B cell (primary cell): Measurements from ENCODE around the gene NAA60. TPM values are rescaled to one million over a fixed set of nuclear protein-coding genes. Genes with fewer than 3 reads are reported as not detected.
"Not testable (repeated sequence)": the region's sequence is repeated elsewhere in the genome, so short reads cannot be mapped to it uniquely, and the experiment has no call there.

Source experiments
- ATAC-seq: fragments of 200-7000 bp; cut with Tn5 transposase; one replicate; pipeline ENCODE4 v1.10.0; 2021; ENCODE audit warnings: low read depth, mild to moderate bottlenecking, moderate number of reproducible peaks, moderate library complexity
- CTCF ChIA-PET: fragments of 350-600 bp; sonication (Branson Sonifier 250); formaldehyde crosslinking; loops from one replicate; lab custom pipeline; 2021; ENCODE audit warnings: antibody characterized with exemption, inconsistent platforms; lab: Charles Lee
- POLR2A ChIA-PET: fragments of 350-600 bp; sonication (Branson Sonifier 250); formaldehyde crosslinking; loops from one replicate; lab custom pipeline; 2021; ENCODE audit warnings: antibody characterized with exemption; lab: Charles Lee
- DNase-seq: peaks from one replicate; pipeline ENCODE4 v3.0.0; 2013
- H2AFZ ChIP-seq: 2 replicates; pipeline ENCODE4 v1.6.1; 2012; ENCODE audit warnings: mild to moderate bottlenecking, low read depth, low read length; ENCODE audit not compliant: insufficient read depth, poor library complexity, severe bottlenecking
- H3K27ac ChIP-seq, 2 donors: 1 replicate in 1 of 2; 2 replicates in 1 of 2; pipeline ENCODE4 v1.5.1; 2012 to 2013; ENCODE audit warnings: low read length in 2 of 2, mild to moderate bottlenecking in 2 of 2, moderate library complexity in 1 of 2
- H3K27me3 ChIP-seq, 4 experiments: fragments of 200-600 bp in 1 of 4; sonication (generic) in 1 of 4; replicated peaks in 1 of 4; 1 replicate in 2 of 4; 2 replicates in 2 of 4; pipeline versions ENCODE4 v1.6.1 to v1.7.0; 2013 to 2016; ENCODE audit warnings: low read length in 3 of 4, mild to moderate bottlenecking in 2 of 4, mixed read lengths in 1 of 4, moderate library complexity in 1 of 4; ENCODE audit not compliant: insufficient read depth in 4 of 4, control insufficient read depth in 3 of 4; ENCODE audit errors: control extremely low read depth in 1 of 4
- H3K36me3 ChIP-seq, 2 experiments: replicated peaks in 1 of 2; 1 replicate in 1 of 2; 2 replicates in 1 of 2; pipeline versions ENCODE4 v1.6.1 to v1.7.1; 2013; ENCODE audit warnings: low read length in 1 of 2; ENCODE audit not compliant: insufficient read depth in 2 of 2, control insufficient read depth in 1 of 2; ENCODE audit errors: control extremely low read depth in 1 of 2, extremely low read depth in 1 of 2
- H3K4me1 ChIP-seq, 2 donors: fragments of 200-600 bp in 1 of 2; sonication (generic) in 1 of 2; 1 replicate in 1 of 2; 2 replicates in 1 of 2; pipeline versions ENCODE4 v1.5.1 to v1.6.1; 2013 to 2017; ENCODE audit warnings: low read length in 2 of 2; ENCODE audit not compliant: control insufficient read depth in 2 of 2, insufficient read depth in 2 of 2
- H3K4me2 ChIP-seq: replicated peaks from 2 replicates; pipeline ENCODE3; 2012; ENCODE audit warnings: mild to moderate bottlenecking, low read depth, low read length; ENCODE audit not compliant: poor library complexity, severe bottlenecking
- H3K4me3 ChIP-seq, 5 experiments: fragments of 200-600 bp in 1 of 5; sonication (generic) in 1 of 5; 1 replicate in 3 of 5; 2 replicates in 2 of 5; pipeline versions ENCODE4 v1.5.1 to v1.7.0; 2011 to 2016; ENCODE audit warnings: low read length in 4 of 5, mild to moderate bottlenecking in 4 of 5, low read depth in 2 of 5, control low read depth in 1 of 5, moderate library complexity in 1 of 5; ENCODE audit not compliant: insufficient read depth in 1 of 5; ENCODE audit errors: control extremely low read depth in 1 of 5, extremely low read depth in 1 of 5
- H3K79me2 ChIP-seq: fragments of 200-600 bp; sonication (generic); one replicate; pipeline ENCODE4 v1.6.0; 2016; ENCODE audit warnings: low read length; ENCODE audit not compliant: control insufficient read depth, insufficient read depth
- H3K9ac ChIP-seq: fragments of 200-600 bp; sonication (generic); 2 replicates; pipeline ENCODE4 v1.6.1; 2017; ENCODE audit warnings: mild to moderate bottlenecking, low read length, moderate library complexity
- H3K9me3 ChIP-seq, 3 donors: one replicate each; pipeline versions ENCODE4 v1.6.1 to v1.7.1; 2013; ENCODE audit warnings: low read length in 2 of 3; ENCODE audit not compliant: control insufficient read depth in 2 of 3, insufficient read depth in 1 of 3; ENCODE audit errors: control extremely low read depth in 1 of 3
- H4K20me1 ChIP-seq: 2 replicates; pipeline ENCODE4 v1.6.0; 2012; ENCODE audit warnings: mild to moderate bottlenecking, low read length; ENCODE audit not compliant: insufficient read depth, control insufficient read depth, poor library complexity, severe bottlenecking
- H3K27ac Mint-ChIP-seq: one replicate; pipeline ENCODE4 v1.8.0; 2021; ENCODE audit warnings: mixed read lengths
- H3K27me3 Mint-ChIP-seq: one replicate; pipeline ENCODE4 v1.8.0; 2021; ENCODE audit warnings: mixed read lengths
- H3K4me1 Mint-ChIP-seq: one replicate; pipeline ENCODE4 v1.8.0; 2021; ENCODE audit warnings: mixed read lengths
- H3K4me3 Mint-ChIP-seq: one replicate; pipeline ENCODE4 v1.8.0; 2021; ENCODE audit warnings: mixed read lengths
- H3K9me3 Mint-ChIP-seq: one replicate; pipeline ENCODE4 v1.8.0; 2022; ENCODE audit warnings: mixed read lengths; ENCODE audit not compliant: insufficient read depth
- EZH2 ChIP-seq: IDR thresholded peaks from 2 replicates; pipeline ENCODE4 v1.6.1; 2012; ENCODE audit warnings: borderline replicate concordance, low read depth, mild to moderate bottlenecking, moderate library complexity, low read length; ENCODE audit not compliant: insufficient read depth, poor library complexity, severe bottlenecking
- WGBS: methylation state at CpG from one replicate; pipeline ENCODE4 v1.1.5; 2013; ENCODE audit warnings: missing lambda C conversion rate; ENCODE audit not compliant: insufficient coverage; 5-methylcytosine and 5-hydroxymethylcytosine counted together
- intact Hi-C: fragments of 100-400 bp; cut with micrococcal nuclease; formaldehyde crosslinking; loops from one replicate; pipeline ENCODE4 v1.10.0; 2022
- polyA plus RNA-seq: library from polyadenylated mRNA; depleted of rRNA; stranded (reverse); fragments of >200 nt; gene quantifications from 2 replicates; pipeline ENCODE4 v1.2.3, GENCODE V29; 2012
- total RNA-seq, 2 donors: library from RNA; stranded (reverse); fragments of 120-200 nt in 1 of 2; gene quantifications; 1 replicate in 1 of 2; 2 replicates in 1 of 2; pipeline versions ENCODE4 v1.2.3 to v1.2.4, GENCODE V29; 2013 to 2022
- TF ChIP-seq, protein P1 (sequence below): fragments of 200-600 bp; IDR thresholded peaks from one replicate; pipeline ENCODE4 v1.8.0; 2022; ENCODE audit warnings: antibody characterized with exemption, mild to moderate bottlenecking

Gene NAA60
- total and polyA plus RNA-seq, 2 donors (not counting 1 experiment from before 2014, with no cell fraction given) = 50.9 to 54.3 TPM

GRCh38 chr16:3473596-3473943, 30.1 kb downstream of the NAA60 start:
- H3K79me2 ChIP-seq = peaks cover 85% of the 10 kb centered on the region
- intact Hi-C loops, CTCF ChIA-PET, DNase-seq, ATAC-seq, H3K4me3 Mint-ChIP-seq, H3K9me3 Mint-ChIP-seq, H3K9ac ChIP-seq, H3K4me3 ChIP-seq, POLR2A ChIA-PET, H3K4me1 ChIP-seq, H3K27ac Mint-ChIP-seq, H3K27ac ChIP-seq, H3K4me2 ChIP-seq, H3K27me3 Mint-ChIP-seq, H2AFZ ChIP-seq, H3K27me3 ChIP-seq, H3K36me3 ChIP-seq, H3K4me1 Mint-ChIP-seq: not testable (repeated sequence)
- peaks cover 71% of the 10 kb centered on the region for H4K20me1 ChIP-seq
- peaks cover 0 to 26% (median 6%) of the 10 kb centered on the region in 3 donors for H3K9me3 ChIP-seq
- 100% methylated on average over 1 of the region's 3 CpGs for WGBS

GRCh38 chr16:3474136-3474779, 30.8 kb downstream of the NAA60 start:
- Mint-ChIP-seq H3K27me3 (no peaks in the 10 kb centered on the region), H3K9me3 (no peaks in the 10 kb centered on the region), H3K4me3 (no peak overlapping the region), H3K27ac (no peak overlapping the region), H3K4me1 (peaks cover 8% of the 10 kb centered on the region)
- Histone ChIP-seq H3K36me3 (peaks cover 0 to 10% of the 10 kb centered on the region in 2 experiments), H2AFZ (no peak overlapping the region), H3K4me2 (no peak overlapping the region), H3K27me3 (no peaks in the 10 kb centered on the region), H3K9me3 (peaks cover 0 to 26% (median 6%) of the 10 kb centered on the region in 3 donors), H3K27ac (no peak overlapping the region), H3K4me3 (no peak overlapping the region), H4K20me1 (peaks cover 64% of the 10 kb centered on the region), H3K4me1 (no peaks in the 10 kb centered on the region), H3K9ac (no peak overlapping the region), H3K79me2 (peaks cover 81% of the 10 kb centered on the region)
- ChIA-PET CTCF (interaction anchor here (1.0 kb wide), 1 partner anchor 11 kb away, joined by 4 read pairs; no protein-coding TSS in a partner anchor), POLR2A (no interaction called here)
- no peak for TF ChIP-seq EZH2
- TF ChIP-seq, protein P1, sequence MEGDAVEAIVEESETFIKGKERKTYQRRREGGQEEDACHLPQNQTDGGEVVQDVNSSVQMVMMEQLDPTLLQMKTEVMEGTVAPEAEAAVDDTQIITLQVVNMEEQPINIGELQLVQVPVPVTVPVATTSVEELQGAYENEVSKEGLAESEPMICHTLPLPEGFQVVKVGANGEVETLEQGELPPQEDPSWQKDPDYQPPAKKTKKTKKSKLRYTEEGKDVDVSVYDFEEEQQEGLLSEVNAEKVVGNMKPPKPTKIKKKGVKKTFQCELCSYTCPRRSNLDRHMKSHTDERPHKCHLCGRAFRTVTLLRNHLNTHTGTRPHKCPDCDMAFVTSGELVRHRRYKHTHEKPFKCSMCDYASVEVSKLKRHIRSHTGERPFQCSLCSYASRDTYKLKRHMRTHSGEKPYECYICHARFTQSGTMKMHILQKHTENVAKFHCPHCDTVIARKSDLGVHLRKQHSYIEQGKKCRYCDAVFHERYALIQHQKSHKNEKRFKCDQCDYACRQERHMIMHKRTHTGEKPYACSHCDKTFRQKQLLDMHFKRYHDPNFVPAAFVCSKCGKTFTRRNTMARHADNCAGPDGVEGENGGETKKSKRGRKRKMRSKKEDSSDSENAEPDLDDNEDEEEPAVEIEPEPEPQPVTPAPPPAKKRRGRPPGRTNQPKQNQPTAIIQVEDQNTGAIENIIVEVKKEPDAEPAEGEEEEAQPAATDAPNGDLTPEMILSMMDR = no peak
- ATAC-seq = no peak
- WGBS = 97% methylated on average over 16 of the region's 16 CpGs
- intact Hi-C loops = no loop called here
- no peak for DNase-seq

DNA sequence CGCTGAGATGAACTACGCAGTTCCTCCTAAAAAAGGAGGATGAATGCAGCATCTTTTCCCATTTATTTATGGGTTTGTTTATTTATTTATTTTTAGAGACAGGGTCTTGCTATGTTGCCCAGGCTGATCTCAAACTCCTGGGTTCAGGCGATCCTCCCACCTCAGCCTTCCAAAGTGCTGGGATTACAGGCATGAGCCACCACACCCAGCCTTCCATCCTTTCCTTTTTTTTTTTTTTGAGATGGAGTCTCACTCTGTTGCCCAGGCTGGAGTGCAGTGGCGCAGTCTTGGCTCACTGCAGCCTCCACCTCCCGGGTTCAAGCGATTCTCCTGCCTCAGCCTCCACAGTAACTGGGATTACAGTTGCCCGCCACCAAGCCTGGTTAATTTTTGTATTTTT, 31.4 kb downstream of the NAA60 start:
- CTCF ChIA-PET = interaction anchor here (1.0 kb wide), 1 partner anchor 11 kb away, joined by 4 read pairs; no protein-coding TSS in a partner anchor
- ATAC-seq, H3K9me3 Mint-ChIP-seq, DNase-seq, H3K4me1 ChIP-seq, POLR2A ChIA-PET, H3K27me3 Mint-ChIP-seq, H3K4me1 Mint-ChIP-seq, intact Hi-C loops, H3K4me3 Mint-ChIP-seq, H3K27ac Mint-ChIP-seq, H3K4me2 ChIP-seq, H3K27me3 ChIP-seq, H3K27ac ChIP-seq, H2AFZ ChIP-seq, H3K9ac ChIP-seq, H3K4me3 ChIP-seq: not testable (repeated sequence)
- Histone ChIP-seq H4K20me1 (peaks cover 58% of the 10 kb centered on the region), H3K36me3 (peaks cover 0 to 16% of the 10 kb centered on the region in 2 experiments), H3K79me2 (peaks cover 78% of the 10 kb centered on the region), H3K9me3 (peaks cover 0 to 26% (median 6%) of the 10 kb centered on the region in 3 donors)
- WGBS = 80% methylated on average over 1 of the region's 7 CpGs
